ENCODE results near the gene ABAT.

ABAT gene

GRCh38 chr16:8831871-8832716 is 157.7 kb downstream of the ABAT start:
- TF ChIP-seq CTCF (IDR thresholded peaks at IDR 0.05): no peak

GRCh38 chr16:8832717-8833105 is 158.3 kb downstream of the ABAT start:
- no peak for TF ChIP-seq CTCF (IDR thresholded peaks at IDR 0.05)
